CD14-positive monocyte (primary cell): ENCODE measurements around the gene ITIH6. TPM values are rescaled to one million over a fixed set of nuclear protein-coding genes. Genes with fewer than 3 reads are reported as not detected.
A peak's percentile ranks its signal among the peaks of the same experiment; 100 is the strongest.

ENCODE experiments used
- DNase-seq, 3 donors: peaks; one replicate each; pipeline ENCODE4 v3.0.0-alpha.2; 2011 to 2022
- H2AFZ ChIP-seq: 2 replicates; pipeline ENCODE4 v1.6.0; 2012; ENCODE audit warnings: mild to moderate bottlenecking, low read depth, low read length, inconsistent platforms; ENCODE audit not compliant: insufficient read depth, poor library complexity, severe bottlenecking
- H3K27ac ChIP-seq, 2 donors: 1 replicate in 1 of 2; 2 replicates in 1 of 2; pipeline ENCODE4 v1.5.1; 2012 to 2013; ENCODE audit warnings: low read length in 2 of 2, control low read depth in 1 of 2, inconsistent platforms in 1 of 2, low read depth in 1 of 2, mild to moderate bottlenecking in 1 of 2
- H3K27me3 ChIP-seq, 2 donors: one replicate each; pipeline versions ENCODE4 v1.6.0 to v1.6.1; 2011 to 2013; ENCODE audit warnings: low read length in 2 of 2; ENCODE audit not compliant: control insufficient read depth in 2 of 2, insufficient read depth in 2 of 2
- H3K36me3 ChIP-seq, 2 donors: replicated peaks in 1 of 2; 1 replicate in 1 of 2; 2 replicates in 1 of 2; pipeline versions ENCODE4 v1.5.1 to v1.6.1; 2012 to 2013; ENCODE audit warnings: low read length in 2 of 2, control low read depth in 1 of 2, inconsistent platforms in 1 of 2, mild to moderate bottlenecking in 1 of 2; ENCODE audit not compliant: insufficient read depth in 2 of 2, control insufficient read depth in 1 of 2
- H3K4me1 ChIP-seq, 2 donors: 1 replicate in 1 of 2; 2 replicates in 1 of 2; pipeline versions ENCODE4 v1.5.1 to v1.6.1; 2012 to 2013; ENCODE audit warnings: low read length in 2 of 2, control low read depth in 1 of 2, inconsistent platforms in 1 of 2, mild to moderate bottlenecking in 1 of 2, moderate library complexity in 1 of 2; ENCODE audit not compliant: insufficient read depth in 2 of 2, control insufficient read depth in 1 of 2
- H3K4me2 ChIP-seq: replicated peaks from 2 replicates; pipeline ENCODE3; 2012; ENCODE audit warnings: low read length, moderate library complexity, mild to moderate bottlenecking; ENCODE audit not compliant: poor library complexity, severe bottlenecking; ENCODE audit errors: extremely low read depth
- H3K4me3 ChIP-seq, 3 experiments: fragments of 200-600 bp in 1 of 3; sonication (generic) in 1 of 3; replicated peaks in 1 of 3; 1 replicate in 2 of 3; 2 replicates in 1 of 3; pipeline ENCODE4 v1.5.1; 2011 to 2013; ENCODE audit warnings: low read length in 3 of 3, mild to moderate bottlenecking in 3 of 3, control low read depth in 2 of 3, low read depth in 2 of 3, inconsistent platforms in 1 of 3, moderate library complexity in 1 of 3
- H3K79me2 ChIP-seq: 2 replicates; pipeline ENCODE4 v1.6.0; 2012; ENCODE audit warnings: mild to moderate bottlenecking, control low read depth, inconsistent platforms, low read length, moderate library complexity; ENCODE audit not compliant: insufficient read depth
- H3K9ac ChIP-seq: 2 replicates; pipeline ENCODE4 v1.6.0; 2017; ENCODE audit warnings: low read length, mild to moderate bottlenecking; ENCODE audit not compliant: insufficient read depth, poor library complexity, severe bottlenecking
- H3K9me3 ChIP-seq, 2 donors: replicated peaks in 1 of 2; 1 replicate in 1 of 2; 2 replicates in 1 of 2; pipeline versions ENCODE4 v1.5.1 to v1.6.1; 2012 to 2013; ENCODE audit warnings: low read length in 2 of 2, control low read depth in 1 of 2; ENCODE audit not compliant: control insufficient read depth in 1 of 2, insufficient read depth in 1 of 2
- H4K20me1 ChIP-seq: 2 replicates; pipeline ENCODE4 v1.6.0; 2012; ENCODE audit warnings: mild to moderate bottlenecking, low read length, control low read depth, moderate library complexity; ENCODE audit not compliant: insufficient read depth
- H3K27ac Mint-ChIP-seq, 7 donors: one replicate each; pipeline ENCODE4 v1.8.0; 2020; ENCODE audit warnings: mild to moderate bottlenecking in 7 of 7, mixed read lengths in 7 of 7, moderate library complexity in 6 of 7, inconsistent platforms in 2 of 7
- H3K27me3 Mint-ChIP-seq, 3 donors: one replicate each; pipeline ENCODE4 v1.8.0; 2021 to 2022; ENCODE audit warnings: low read depth in 3 of 3, mild to moderate bottlenecking in 3 of 3, mixed read lengths in 3 of 3, moderate library complexity in 3 of 3, inconsistent platforms in 1 of 3
- H3K36me3 Mint-ChIP-seq, 2 donors: one replicate each; pipeline ENCODE4 v1.8.0; 2020; ENCODE audit warnings: mixed read lengths in 2 of 2, inconsistent platforms in 1 of 2, mild to moderate bottlenecking in 1 of 2
- H3K4me1 Mint-ChIP-seq: one replicate; pipeline ENCODE4 v1.8.0; 2020; ENCODE audit warnings: mild to moderate bottlenecking, mixed read lengths
- H3K4me3 Mint-ChIP-seq, 2 donors: one replicate each; pipeline ENCODE4 v1.8.0; 2020; ENCODE audit warnings: mild to moderate bottlenecking in 2 of 2, mixed read lengths in 2 of 2, moderate library complexity in 1 of 2
- H3K9me3 Mint-ChIP-seq, 7 donors: one replicate each; pipeline ENCODE4 v1.8.0; 2020 to 2022; ENCODE audit warnings: mixed read lengths in 7 of 7, mild to moderate bottlenecking in 6 of 7, moderate library complexity in 6 of 7, inconsistent platforms in 2 of 7
- WGBS: methylation state at CpG from one replicate; pipeline ENCODE4 v1.1.5; 2013; ENCODE audit warnings: missing lambda C conversion rate; ENCODE audit not compliant: insufficient coverage; 5-methylcytosine and 5-hydroxymethylcytosine counted together
- intact Hi-C, 2 donors: fragments of 100-400 bp; cut with micrococcal nuclease; formaldehyde crosslinking; loops; one replicate each; pipeline versions ENCODE4 v1.15.0 to v1.15.1; 2023
- polyA plus RNA-seq, 3 donors: library from polyadenylated mRNA; depleted of rRNA in 1 of 3; unstranded in 2 of 3; stranded (reverse) in 1 of 3; fragments of 300-500 nt in 2 of 3; fragments of >200 nt in 1 of 3; fragmentation: Illumina TruSeq in 2 of 3; gene quantifications; 1 replicate in 2 of 3; 2 replicates in 1 of 3; pipeline ENCODE4 v1.2.3, GENCODE V29; 2012 to 2021
- TF ChIP-seq, protein P1 (sequence below): fragments of 200-600 bp; IDR thresholded peaks from one replicate; pipeline ENCODE4 v1.8.0; 2022; ENCODE audit warnings: antibody characterized with exemption, mild to moderate bottlenecking

Gene ITIH6
- polyA plus RNA-seq, 3 donors: not detected

DNA sequence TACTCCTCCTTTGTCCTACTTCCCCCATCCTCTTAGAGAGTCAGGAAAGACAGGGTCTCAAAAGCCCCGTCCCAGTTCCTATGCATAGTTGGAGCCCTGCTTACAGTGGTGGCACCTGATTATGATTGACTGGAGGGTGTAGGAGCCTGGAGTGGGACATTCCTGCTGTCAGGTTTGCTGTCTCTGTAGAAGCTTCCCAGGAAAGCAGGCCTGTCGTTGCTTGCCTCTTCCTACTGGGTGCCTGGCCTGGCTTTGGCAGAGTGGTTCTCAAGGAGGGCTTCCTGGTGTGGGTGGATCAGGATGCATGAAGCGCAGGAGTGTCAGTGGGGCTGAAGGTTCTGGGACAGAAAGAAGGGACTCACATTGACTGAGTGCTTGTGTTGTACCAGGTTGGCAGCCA, 14.3 kb upstream of the ITIH6 start:
- WGBS: 100% methylated on average over 1 of the region's 3 CpGs
- no peaks in the 10 kb centered on the region for H3K27me3 ChIP-seq
- TF ChIP-seq, protein P1, sequence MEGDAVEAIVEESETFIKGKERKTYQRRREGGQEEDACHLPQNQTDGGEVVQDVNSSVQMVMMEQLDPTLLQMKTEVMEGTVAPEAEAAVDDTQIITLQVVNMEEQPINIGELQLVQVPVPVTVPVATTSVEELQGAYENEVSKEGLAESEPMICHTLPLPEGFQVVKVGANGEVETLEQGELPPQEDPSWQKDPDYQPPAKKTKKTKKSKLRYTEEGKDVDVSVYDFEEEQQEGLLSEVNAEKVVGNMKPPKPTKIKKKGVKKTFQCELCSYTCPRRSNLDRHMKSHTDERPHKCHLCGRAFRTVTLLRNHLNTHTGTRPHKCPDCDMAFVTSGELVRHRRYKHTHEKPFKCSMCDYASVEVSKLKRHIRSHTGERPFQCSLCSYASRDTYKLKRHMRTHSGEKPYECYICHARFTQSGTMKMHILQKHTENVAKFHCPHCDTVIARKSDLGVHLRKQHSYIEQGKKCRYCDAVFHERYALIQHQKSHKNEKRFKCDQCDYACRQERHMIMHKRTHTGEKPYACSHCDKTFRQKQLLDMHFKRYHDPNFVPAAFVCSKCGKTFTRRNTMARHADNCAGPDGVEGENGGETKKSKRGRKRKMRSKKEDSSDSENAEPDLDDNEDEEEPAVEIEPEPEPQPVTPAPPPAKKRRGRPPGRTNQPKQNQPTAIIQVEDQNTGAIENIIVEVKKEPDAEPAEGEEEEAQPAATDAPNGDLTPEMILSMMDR: no peak
- no peaks in the 10 kb centered on the region for H4K20me1 ChIP-seq
- Mint-ChIP-seq H3K9me3 (peaks cover 0 to 5% (median 2%) of the 10 kb centered on the region in 7 donors), H3K27me3 (peaks cover 2 to 5% (median 4%) of the 10 kb centered on the region in 3 donors), H3K36me3 (peaks cover 29 to 39% of the 10 kb centered on the region in 2 donors), H3K27ac (no peak overlapping the region), H3K4me3 (no peak overlapping the region), H3K4me1 (peaks cover 20% of the 10 kb centered on the region)
- H3K9ac ChIP-seq: no peak overlapping the region
- peaks cover 6% of the 10 kb centered on the region for H3K79me2 ChIP-seq
- H3K9me3 ChIP-seq: no peaks in the 10 kb centered on the region
- no peak for DNase-seq
- no peak overlapping the region for H3K4me2 ChIP-seq
- H3K4me3 ChIP-seq: no peak overlapping the region
- H2AFZ ChIP-seq: no peak overlapping the region
- no peak overlapping the region for H3K27ac ChIP-seq
- intact Hi-C loops: loop anchor here in 1 of 2 donors (10.0 kb wide), 2 partner anchors 182 to 768 kb away; partner anchors contain the start of genes PFKFB1 and PHF8
- H3K36me3 ChIP-seq: peaks cover 25 to 51% of the 10 kb centered on the region in 2 donors
- H3K4me1 ChIP-seq: peaks cover 15 to 19% of the 10 kb centered on the region in 2 donors

DNA sequence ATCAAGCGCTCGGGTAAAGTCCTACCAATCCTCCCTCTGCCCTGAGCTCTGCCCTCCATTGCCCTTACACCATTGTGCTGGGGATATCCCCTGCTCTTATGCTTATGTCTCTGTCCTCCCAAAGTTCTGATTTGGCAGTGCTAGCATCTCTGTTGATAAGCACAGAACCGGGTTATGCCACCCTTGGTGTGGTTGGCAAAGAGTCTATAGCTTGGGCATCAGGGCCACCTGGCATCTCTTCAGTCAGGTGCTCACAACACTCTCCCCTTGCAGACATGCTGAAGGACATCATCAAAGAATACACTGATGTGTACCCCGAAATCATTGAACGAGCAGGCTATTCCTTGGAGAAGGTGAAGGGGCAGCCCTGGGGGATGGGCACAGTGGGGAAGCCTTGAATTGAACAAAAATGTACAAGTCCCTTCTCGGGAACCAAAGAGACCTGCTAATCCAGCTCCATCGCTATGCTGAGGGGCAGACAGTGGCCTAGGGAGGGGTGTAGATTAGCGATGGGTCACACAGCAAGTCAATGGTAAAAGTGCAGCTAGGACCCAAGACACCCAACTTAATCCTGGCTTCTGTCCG, 13.3 kb upstream of the ITIH6 start:
- DNase-seq: no peak
- peaks cover 6% of the 10 kb centered on the region for H3K79me2 ChIP-seq
- Mint-ChIP-seq H3K27ac (peak overlapping the region in 2 of 7 donors; percentile 4 to 30), H3K36me3 (peaks cover 29 to 38% of the 10 kb centered on the region in 2 donors), H3K9me3 (peaks cover 0 to 5% (median 2%) of the 10 kb centered on the region in 7 donors), H3K4me3 (no peak overlapping the region), H3K4me1 (peaks cover 20% of the 10 kb centered on the region), H3K27me3 (peaks cover 1 to 7% (median 4%) of the 10 kb centered on the region in 3 donors)
- peaks cover 25 to 51% of the 10 kb centered on the region in 2 donors for H3K36me3 ChIP-seq
- no peak overlapping the region for H2AFZ ChIP-seq
- H3K4me3 ChIP-seq: no peak overlapping the region
- no peak overlapping the region for H3K4me2 ChIP-seq
- H3K9ac ChIP-seq: no peak overlapping the region
- intact Hi-C loops: loop anchor here in 1 of 2 donors (10.0 kb wide), 2 partner anchors 183 to 767 kb away; partner anchors contain the start of genes PFKFB1 and PHF8
- WGBS: 90% methylated on average over 2 of the region's 9 CpGs
- TF ChIP-seq, protein P1: no peak
- no peaks in the 10 kb centered on the region for H4K20me1 ChIP-seq
- H3K27ac ChIP-seq: no peak overlapping the region
- no peaks in the 10 kb centered on the region for H3K9me3 ChIP-seq
- peaks cover 15 to 19% of the 10 kb centered on the region in 2 donors for H3K4me1 ChIP-seq
- H3K27me3 ChIP-seq: no peaks in the 10 kb centered on the region
